Chondrocyte (in vitro differentiated cells): ENCODE measurements around the gene TMEM35A. TPM values are rescaled to one million over a fixed set of nuclear protein-coding genes. Genes with fewer than 3 reads are reported as not detected.
"Not testable (repeated sequence)": the region's sequence is repeated elsewhere in the genome, so short reads cannot be mapped to it uniquely, and the experiment has no call there.

Experiments
- DNase-seq: peaks from one replicate; pipeline ENCODE4 v3.0.0; 2021; ENCODE audit warnings: mixed read lengths, low spot score
- H3K27ac Mint-ChIP-seq: one replicate; pipeline ENCODE4 v1.8.0; 2021; ENCODE audit warnings: mild to moderate bottlenecking, moderate library complexity, mixed read lengths; ENCODE audit not compliant: unreplicated experiment
- H3K27me3 Mint-ChIP-seq: 2 replicates; pipeline ENCODE4 v1.8.0; 2021; ENCODE audit warnings: low read depth, mixed read lengths
- H3K36me3 Mint-ChIP-seq: 2 replicates; pipeline ENCODE4 v1.8.0; 2021; ENCODE audit warnings: low read depth, mixed read lengths
- H3K4me1 Mint-ChIP-seq: 2 replicates; pipeline ENCODE4 v1.8.0; 2021; ENCODE audit warnings: low read depth, mild to moderate bottlenecking, mixed read lengths
- H3K4me3 Mint-ChIP-seq: one replicate; pipeline ENCODE4 v1.8.0; 2021; ENCODE audit warnings: mild to moderate bottlenecking, moderate library complexity, mixed read lengths; ENCODE audit not compliant: unreplicated experiment
- H3K9me3 Mint-ChIP-seq: 2 replicates; pipeline ENCODE4 v1.8.0; 2021; ENCODE audit warnings: low read depth, mixed read lengths
- CTCF ChIP-seq: fragments of 200-600 bp; sonication (generic); IDR thresholded peaks from 2 replicates; pipeline ENCODE4 v1.5.0; 2021; ENCODE audit warnings: antibody characterized with exemption, mild to moderate bottlenecking, moderate library complexity
- total RNA-seq: library from RNA; stranded (reverse); gene quantifications from 3 replicates; pipeline ENCODE4 v1.2.1, GENCODE V29; 2021

Gene TMEM35A
- total RNA-seq, 1 donor from 2014 or later = 0.92 TPM

DNA sequence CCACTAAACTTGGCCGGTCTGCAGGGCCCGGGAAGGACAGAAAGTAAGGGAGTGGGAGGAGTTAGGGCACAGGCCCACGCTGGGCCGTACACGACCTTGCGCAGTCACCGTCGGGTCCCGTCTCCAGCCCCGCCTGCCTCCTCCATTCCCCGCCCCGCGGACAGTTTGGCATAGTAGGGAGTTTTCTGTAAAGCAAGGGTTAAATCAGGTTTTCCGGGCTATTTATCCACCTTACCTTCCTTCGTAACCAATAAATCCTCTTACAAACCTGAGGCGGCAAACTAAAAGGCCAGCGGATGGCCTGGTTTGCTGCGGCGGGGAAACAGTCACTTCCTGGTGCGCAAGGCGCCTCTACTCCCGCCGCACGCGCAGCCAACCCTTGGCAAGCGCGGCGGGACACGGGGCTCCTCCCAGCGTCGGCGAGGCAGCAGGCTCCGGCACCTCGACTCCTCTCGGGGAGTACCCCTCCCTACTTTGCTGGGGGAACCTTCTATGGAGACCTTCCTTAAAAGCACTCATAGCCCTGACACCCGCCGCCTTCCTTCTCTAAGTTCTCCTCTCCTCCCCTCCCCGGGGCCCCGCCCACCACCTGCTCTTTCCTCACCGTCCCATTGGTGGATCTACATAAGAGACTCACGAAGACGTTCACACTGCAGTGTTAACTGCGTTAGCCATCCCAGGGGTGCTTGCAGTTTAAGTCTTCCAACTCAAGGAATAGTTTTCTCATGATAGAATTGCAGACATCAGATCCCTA, 27.0 kb upstream of the TMEM35A start, which contains the start of gene TRMT2B:
Gene TRMT2B (minus strand): TSS at position 563 of the 754 bp plus-strand sequence. CDS start 9,822 bp downstream, outside the sequence.
- H3K4me1 Mint-ChIP-seq = peaks cover 8% of the 10 kb centered on the region
- peak within 1 kb of the TSS; percentile 93 for H3K27ac Mint-ChIP-seq
- H3K36me3 Mint-ChIP-seq = peaks cover 2% of the 10 kb centered on the region
- H3K4me3 Mint-ChIP-seq = peak within 1 kb of the TSS; percentile 87
- no peak for TF ChIP-seq CTCF
- no peaks in the 10 kb centered on the region for H3K27me3 Mint-ChIP-seq
- DNase-seq = peak; percentile 93
- peaks cover 4% of the 10 kb centered on the region for H3K9me3 Mint-ChIP-seq

- not testable (repeated sequence) for H3K27me3 Mint-ChIP-seq, H3K4me1 Mint-ChIP-seq, H3K36me3 Mint-ChIP-seq, H3K4me3 Mint-ChIP-seq, H3K27ac Mint-ChIP-seq, DNase-seq
- H3K9me3 Mint-ChIP-seq = peaks cover 13% of the 10 kb centered on the region
These were observed 22.1 kb upstream of the TMEM35A start for GRCh38 chrX:101056551-101056950.

GRCh38 chrX:101057093-101057714, 21.5 kb upstream of the TMEM35A start:
- H3K4me1 Mint-ChIP-seq = peaks cover 2% of the 10 kb centered on the region
- DNase-seq = no peak
- no peak overlapping the region for H3K27ac Mint-ChIP-seq
- H3K36me3 Mint-ChIP-seq = no peaks in the 10 kb centered on the region
- no peak overlapping the region for H3K4me3 Mint-ChIP-seq
- TF ChIP-seq CTCF = no peak
- H3K9me3 Mint-ChIP-seq = peaks cover 13% of the 10 kb centered on the region
- H3K27me3 Mint-ChIP-seq = no peaks in the 10 kb centered on the region

DNA sequence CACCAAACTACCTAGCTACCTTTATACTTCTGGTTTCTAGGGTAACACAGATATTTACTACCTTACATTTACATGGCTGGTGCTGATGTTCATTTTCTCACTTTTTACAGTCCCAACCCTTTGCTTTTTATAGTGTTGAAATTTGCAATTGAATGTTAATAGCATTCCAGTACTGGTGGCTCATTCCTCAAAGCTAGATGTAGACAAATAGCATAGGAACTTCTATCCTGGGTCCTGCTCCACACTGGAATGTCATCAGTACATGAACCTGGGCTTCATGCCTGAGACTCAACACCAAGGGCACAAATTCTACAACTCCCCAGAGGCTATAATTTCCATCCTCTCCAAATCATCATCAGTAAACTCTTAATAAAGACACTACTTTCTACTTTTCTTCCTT, 16.5 kb upstream of the TMEM35A start:
- Mint-ChIP-seq H3K9me3 (peaks cover 8% of the 10 kb centered on the region), H3K36me3 (no peaks in the 10 kb centered on the region), H3K27ac (no peak overlapping the region), H3K4me1 (no peaks in the 10 kb centered on the region), H3K4me3 (no peak overlapping the region), H3K27me3 (no peaks in the 10 kb centered on the region)
- no peak for TF ChIP-seq CTCF
- DNase-seq = no peak

DNA sequence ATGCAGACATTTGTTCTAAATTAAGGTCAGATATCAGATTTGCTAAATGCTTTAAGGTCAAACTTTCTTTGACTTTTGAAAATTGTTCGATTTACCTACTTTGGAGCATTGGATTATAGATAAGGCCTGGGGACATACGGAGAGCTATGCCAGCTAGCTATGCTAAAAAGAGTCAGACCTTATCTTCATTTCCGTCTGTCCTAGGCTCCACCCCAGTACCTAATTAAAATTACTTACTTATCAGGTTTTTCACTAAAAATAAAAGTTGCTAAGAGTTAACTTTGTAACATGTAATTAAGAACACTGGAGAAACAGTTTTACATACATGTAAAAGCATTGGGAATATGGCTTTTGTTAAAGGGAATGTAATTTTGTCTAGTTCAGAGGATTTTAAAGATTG, 7.1 kb upstream of the TMEM35A start:
- TF ChIP-seq CTCF = no peak
- Mint-ChIP-seq H3K27me3 (no peaks in the 10 kb centered on the region), H3K4me3 (no peak overlapping the region), H3K9me3 (peaks cover 5% of the 10 kb centered on the region), H3K27ac (no peak overlapping the region), H3K4me1 (no peaks in the 10 kb centered on the region), H3K36me3 (no peaks in the 10 kb centered on the region)
- no peak for DNase-seq
